Activated T-cell treated with anti-CD3 and anti-CD28 coated beads, Interleukin-2, amount 50 U/mL, for 48 hours (primary cell): ENCODE results near the gene HGF.
"Not testable (repeated sequence)": the region's sequence is repeated elsewhere in the genome, so short reads cannot be mapped to it uniquely, and the experiment has no call there.

Experiments
- DNase-seq, 2 experiments: peaks; one replicate each; pipeline ENCODE4 v3.0.0-alpha.2; 2020

HGF gene

GRCh38 chr7:81775560-81775959 lies 5.7 kb upstream of the HGF start:
- no peak for DNase-seq

GRCh38 chr7:81774551-81774950 lies 4.7 kb upstream of the HGF start:
- DNase-seq = no peak

- DNase-seq = no peak
Observed at GRCh38 chr7:81770728-81771223, 929 bp upstream of the HGF start.

- no peak for DNase-seq
Observed at GRCh38 chr7:81768951-81769778, 682 bp downstream of the HGF start.

- no peak for DNase-seq
Observed at GRCh38 chr7:81767926-81768325, 1.9 kb downstream of the HGF start.

- no peak for DNase-seq
Observed at GRCh38 chr7:81761821-81762220, 8.0 kb downstream of the HGF start.

- DNase-seq = no peak
Observed at GRCh38 chr7:81761031-81761430, 8.8 kb downstream of the HGF start.

- DNase-seq = no peak
Observed at GRCh38 chr7:81754918-81755696, 14.7 kb downstream of the HGF start.

GRCh38 chr7:81753392-81753791 lies 16.5 kb downstream of the HGF start:
- DNase-seq = no peak

- DNase-seq = no peak
Observed at GRCh38 chr7:81752318-81752714, 17.5 kb downstream of the HGF start.

GRCh38 chr7:81751619-81752317 lies 18.1 kb downstream of the HGF start:
- DNase-seq = no peak

- no peak for DNase-seq
Observed at GRCh38 chr7:81745637-81746036, 24.2 kb downstream of the HGF start.

- no peak for DNase-seq
Observed at GRCh38 chr7:81744389-81744788, 25.5 kb downstream of the HGF start.

- DNase-seq = no peak
Observed at GRCh38 chr7:81743665-81744064, 26.2 kb downstream of the HGF start.

- DNase-seq = no peak
Observed at GRCh38 chr7:81743201-81743600, 26.6 kb downstream of the HGF start.

- DNase-seq = no peak
Observed at GRCh38 chr7:81740403-81740802, 29.4 kb downstream of the HGF start.

GRCh38 chr7:81736091-81736490 lies 33.8 kb downstream of the HGF start:
- DNase-seq = no peak

- no peak for DNase-seq
Observed at GRCh38 chr7:81725812-81726127, 44.1 kb downstream of the HGF start.

- DNase-seq = no peak
Observed at GRCh38 chr7:81725003-81725811, 44.6 kb downstream of the HGF start.

- not testable (repeated sequence) for DNase-seq
Observed at GRCh38 chr7:81722250-81722649, 47.6 kb downstream of the HGF start.

GRCh38 chr7:81721437-81721836 lies 48.4 kb downstream of the HGF start:
- DNase-seq = no peak

GRCh38 chr7:81719865-81720264 lies 50.0 kb downstream of the HGF start:
- no peak for DNase-seq
